Panc1 (cell line): ENCODE results near the gene USP53. TPM values are rescaled to one million over a fixed set of nuclear protein-coding genes. Genes with fewer than 3 reads are reported as not detected.
"Not testable (repeated sequence)": the region's sequence is repeated elsewhere in the genome, so short reads cannot be mapped to it uniquely, and the experiment has no call there.

ENCODE experiments used
- ATAC-seq: fragments of 200-7000 bp; cut with Tn5 transposase; 2 replicates; pipeline ENCODE4 v1.9.1; 2020; ENCODE audit warnings: mild to moderate bottlenecking, moderate library complexity
- BruUV-seq: library from RNA; stranded (reverse); fragments of 400-500 nt; replicated peaks from 2 replicates; lab custom pipeline; 2021; lab: Mats Ljungman, UMichigan
- CTCF ChIA-PET: fragments of 300-600 bp; sonication (Branson Sonifier 250); formaldehyde crosslinking; loops from one replicate; lab custom pipeline; 2022; ENCODE audit warnings: antibody characterized with exemption; lab: Charles Lee
- POLR2A ChIA-PET: fragments of 300-600 bp; sonication (Branson Sonifier 250); formaldehyde crosslinking; loops from one replicate; lab custom pipeline; 2022; ENCODE audit warnings: antibody characterized with exemption; lab: Charles Lee
- DNase-seq: peaks from one replicate; pipeline ENCODE4 v3.0.0-alpha.2; 2010; ENCODE audit warnings: low read depth, low spot score
- H3K27ac ChIP-seq: 2 replicates; pipeline ENCODE4 v1.5.1; 2011; ENCODE audit warnings: mild to moderate bottlenecking, low read length, inconsistent platforms
- H3K27me3 ChIP-seq: fragments of 200-500 bp; sonication (Bioruptor generic); 2 replicates; pipeline ENCODE4 v1.6.0; 2014; ENCODE audit warnings: low read length, inconsistent platforms; ENCODE audit not compliant: control insufficient read depth, insufficient read depth
- H3K36me3 ChIP-seq: fragments of 200-500 bp; sonication (Bioruptor generic); 2 replicates; pipeline ENCODE4 v1.5.1; 2014; ENCODE audit warnings: inconsistent platforms, mild to moderate bottlenecking, low read length, moderate library complexity; ENCODE audit not compliant: control insufficient read depth, insufficient read depth
- H3K4me1 ChIP-seq: 2 replicates; pipeline ENCODE4 v1.5.1; 2011; ENCODE audit warnings: inconsistent platforms, mild to moderate bottlenecking, low read length, moderate library complexity; ENCODE audit not compliant: control insufficient read depth, insufficient read depth
- H3K4me3 ChIP-seq, 2 experiments: 2 replicates each; pipeline ENCODE4 v1.5.1; 2011 to 2012; ENCODE audit warnings: low read depth in 2 of 2, low read length in 2 of 2, mild to moderate bottlenecking in 2 of 2, inconsistent platforms in 1 of 2, moderate library complexity in 1 of 2
- H3K9me3 ChIP-seq: fragments of 200-500 bp; sonication (Bioruptor generic); 2 replicates; pipeline ENCODE4 v1.5.1; 2014; ENCODE audit warnings: low read depth, mild to moderate bottlenecking, inconsistent platforms, low read length, moderate library complexity; ENCODE audit not compliant: control insufficient read depth, insufficient read depth
- POLR2AphosphoS5 ChIP-seq: IDR thresholded peaks from 2 replicates; pipeline ENCODE4 v1.6.1; 2012; ENCODE audit warnings: mild to moderate bottlenecking, low read depth, low read length, moderate library complexity
- SIN3A ChIP-seq: IDR thresholded peaks from 2 replicates; pipeline ENCODE4 v1.6.1; 2012; ENCODE audit warnings: low read depth, mild to moderate bottlenecking, low read length, moderate library complexity, borderline replicate concordance; ENCODE audit not compliant: insufficient read depth
- TCF7L2 ChIP-seq: IDR thresholded peaks from 2 replicates; pipeline ENCODE4 v1.6.1; 2011; ENCODE audit warnings: mild to moderate bottlenecking, low read depth, low read length, inconsistent platforms
- in situ Hi-C: cut with HindIII; loops from 2 replicates; pipeline ENCODE4 v1.10.0; 2016; ENCODE audit warnings: low sequenced_read_pairs, low pct_unique_long_range_greater_than_20kb
- intact Hi-C: fragments of 100-400 bp; cut with micrococcal nuclease; formaldehyde crosslinking; loops from one replicate; pipeline ENCODE4 v1.10.0; 2022; ENCODE audit not compliant: unreplicated experiment
- total RNA-seq: library from RNA; stranded (reverse); gene quantifications from one replicate; pipeline ENCODE4 v1.2.1, GENCODE V29; 2021; ENCODE audit not compliant: unreplicated experiment
- TF ChIP-seq, protein P1 (sequence below): fragments of 450-650 bp; IDR thresholded peaks from 2 replicates; pipeline ENCODE4 v1.5.1; 2017; ENCODE audit warnings: mild to moderate bottlenecking
- TF ChIP-seq, protein P2 (sequence below), 2 experiments: IDR thresholded peaks; 2 replicates each; pipeline ENCODE4 v1.6.1; 2011 to 2012; ENCODE audit warnings: low read depth in 2 of 2, control low read depth in 1 of 2, low read length in 1 of 2, mild to moderate bottlenecking in 1 of 2, moderate library complexity in 1 of 2; ENCODE audit not compliant: insufficient read depth in 1 of 2

USP53 gene
- total RNA-seq, 1 experiment from 2014 or later, result 5.3 TPM

DNA sequence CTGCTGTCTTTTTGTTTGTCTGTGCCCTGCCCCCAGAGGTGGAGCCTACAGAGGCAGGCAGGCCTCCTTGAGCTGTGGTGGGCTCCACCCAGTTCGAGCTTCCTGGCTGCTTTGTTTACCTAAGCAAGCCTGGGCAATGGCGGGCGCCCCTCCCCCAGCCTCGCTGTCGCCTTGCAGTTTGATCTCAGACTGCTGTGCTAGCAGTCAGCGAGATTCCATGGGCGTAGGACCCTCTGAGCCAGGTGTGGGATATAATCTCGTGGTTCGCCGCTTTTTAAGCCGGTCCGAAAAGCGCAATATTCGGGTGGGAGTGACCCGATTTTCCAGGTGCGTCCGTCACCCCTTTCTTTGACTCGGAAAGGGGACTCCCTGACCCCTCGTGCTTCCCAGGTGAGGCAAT, 67.0 kb downstream of the USP53 start:
- ATAC-seq, H3K27ac ChIP-seq, CTCF ChIA-PET, H3K4me1 ChIP-seq, intact Hi-C loops, DNase-seq, H3K9me3 ChIP-seq, in situ Hi-C loops, POLR2A ChIA-PET, H3K27me3 ChIP-seq, BruUV-seq, H3K36me3 ChIP-seq, H3K4me3 ChIP-seq: not testable (repeated sequence)

DNA sequence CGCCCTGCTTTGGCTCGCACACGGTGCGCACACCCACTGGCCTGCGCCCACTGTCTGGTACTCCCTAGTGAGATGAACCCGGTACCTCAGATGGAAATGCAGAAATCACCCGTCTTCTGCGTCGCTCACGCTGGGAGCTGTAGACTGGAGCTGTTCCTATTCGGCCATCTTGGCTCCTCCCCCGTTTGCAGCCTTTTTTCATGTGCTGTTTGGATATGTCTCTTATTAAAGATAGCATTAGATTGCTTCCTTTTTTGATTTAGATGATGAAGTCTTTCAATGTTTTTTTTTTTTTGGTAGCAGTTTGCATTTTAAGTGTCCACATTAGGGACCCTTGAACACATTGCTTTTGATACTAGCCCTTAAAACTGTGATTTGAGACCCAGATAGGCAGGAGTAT, 67.4 kb downstream of the USP53 start:
- DNase-seq, H3K4me3 ChIP-seq, POLR2A ChIA-PET, H3K36me3 ChIP-seq, H3K27ac ChIP-seq, H3K27me3 ChIP-seq, H3K4me1 ChIP-seq, in situ Hi-C loops, ATAC-seq, BruUV-seq, intact Hi-C loops, H3K9me3 ChIP-seq, CTCF ChIA-PET: not testable (repeated sequence)

DNA sequence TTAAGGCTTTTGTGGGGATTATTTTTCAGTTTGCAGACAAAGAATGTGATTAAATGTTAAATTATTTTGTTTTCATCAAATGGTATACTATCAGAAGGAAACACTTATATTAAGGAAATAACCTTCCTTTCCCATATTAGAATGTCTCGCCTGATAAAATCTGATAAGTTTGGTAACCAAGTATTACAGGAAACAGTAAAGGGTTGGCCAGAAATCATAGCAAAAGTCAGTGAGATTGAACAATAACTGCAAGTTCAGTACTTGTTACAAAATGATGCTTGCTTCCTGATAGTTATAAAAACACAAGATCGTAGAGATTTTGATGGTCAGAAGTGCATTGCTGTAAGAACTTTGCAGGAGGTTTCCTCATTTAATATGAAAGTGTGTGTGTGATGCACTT, 68.9 kb downstream of the USP53 start:
- CTCF ChIA-PET, result no interaction called here
- POLR2A ChIA-PET, result no interaction called here
- no peak for TF ChIP-seq TCF7L2
- TF ChIP-seq SIN3A, result no peak
- TF ChIP-seq, protein P1, sequence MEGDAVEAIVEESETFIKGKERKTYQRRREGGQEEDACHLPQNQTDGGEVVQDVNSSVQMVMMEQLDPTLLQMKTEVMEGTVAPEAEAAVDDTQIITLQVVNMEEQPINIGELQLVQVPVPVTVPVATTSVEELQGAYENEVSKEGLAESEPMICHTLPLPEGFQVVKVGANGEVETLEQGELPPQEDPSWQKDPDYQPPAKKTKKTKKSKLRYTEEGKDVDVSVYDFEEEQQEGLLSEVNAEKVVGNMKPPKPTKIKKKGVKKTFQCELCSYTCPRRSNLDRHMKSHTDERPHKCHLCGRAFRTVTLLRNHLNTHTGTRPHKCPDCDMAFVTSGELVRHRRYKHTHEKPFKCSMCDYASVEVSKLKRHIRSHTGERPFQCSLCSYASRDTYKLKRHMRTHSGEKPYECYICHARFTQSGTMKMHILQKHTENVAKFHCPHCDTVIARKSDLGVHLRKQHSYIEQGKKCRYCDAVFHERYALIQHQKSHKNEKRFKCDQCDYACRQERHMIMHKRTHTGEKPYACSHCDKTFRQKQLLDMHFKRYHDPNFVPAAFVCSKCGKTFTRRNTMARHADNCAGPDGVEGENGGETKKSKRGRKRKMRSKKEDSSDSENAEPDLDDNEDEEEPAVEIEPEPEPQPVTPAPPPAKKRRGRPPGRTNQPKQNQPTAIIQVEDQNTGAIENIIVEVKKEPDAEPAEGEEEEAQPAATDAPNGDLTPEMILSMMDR, result no peak
- TF ChIP-seq POLR2AphosphoS5, result no peak
- TF ChIP-seq, protein P2, sequence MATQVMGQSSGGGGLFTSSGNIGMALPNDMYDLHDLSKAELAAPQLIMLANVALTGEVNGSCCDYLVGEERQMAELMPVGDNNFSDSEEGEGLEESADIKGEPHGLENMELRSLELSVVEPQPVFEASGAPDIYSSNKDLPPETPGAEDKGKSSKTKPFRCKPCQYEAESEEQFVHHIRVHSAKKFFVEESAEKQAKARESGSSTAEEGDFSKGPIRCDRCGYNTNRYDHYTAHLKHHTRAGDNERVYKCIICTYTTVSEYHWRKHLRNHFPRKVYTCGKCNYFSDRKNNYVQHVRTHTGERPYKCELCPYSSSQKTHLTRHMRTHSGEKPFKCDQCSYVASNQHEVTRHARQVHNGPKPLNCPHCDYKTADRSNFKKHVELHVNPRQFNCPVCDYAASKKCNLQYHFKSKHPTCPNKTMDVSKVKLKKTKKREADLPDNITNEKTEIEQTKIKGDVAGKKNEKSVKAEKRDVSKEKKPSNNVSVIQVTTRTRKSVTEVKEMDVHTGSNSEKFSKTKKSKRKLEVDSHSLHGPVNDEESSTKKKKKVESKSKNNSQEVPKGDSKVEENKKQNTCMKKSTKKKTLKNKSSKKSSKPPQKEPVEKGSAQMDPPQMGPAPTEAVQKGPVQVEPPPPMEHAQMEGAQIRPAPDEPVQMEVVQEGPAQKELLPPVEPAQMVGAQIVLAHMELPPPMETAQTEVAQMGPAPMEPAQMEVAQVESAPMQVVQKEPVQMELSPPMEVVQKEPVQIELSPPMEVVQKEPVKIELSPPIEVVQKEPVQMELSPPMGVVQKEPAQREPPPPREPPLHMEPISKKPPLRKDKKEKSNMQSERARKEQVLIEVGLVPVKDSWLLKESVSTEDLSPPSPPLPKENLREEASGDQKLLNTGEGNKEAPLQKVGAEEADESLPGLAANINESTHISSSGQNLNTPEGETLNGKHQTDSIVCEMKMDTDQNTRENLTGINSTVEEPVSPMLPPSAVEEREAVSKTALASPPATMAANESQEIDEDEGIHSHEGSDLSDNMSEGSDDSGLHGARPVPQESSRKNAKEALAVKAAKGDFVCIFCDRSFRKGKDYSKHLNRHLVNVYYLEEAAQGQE (IDR thresholded peaks at IDR 0.05; ENCODE audit: insufficient read depth in 1 of 2, low read depth in 2 of 2, low read length in 1 of 2), result no peak
- H3K36me3 ChIP-seq, result no peaks in the 10 kb centered on the region
- H3K9me3 ChIP-seq, result no peaks in the 10 kb centered on the region
- H3K4me3 ChIP-seq, result no peak overlapping the region
- ATAC-seq (no peak), DNase-seq (no peak)
- no peak overlapping the region for H3K27ac ChIP-seq
- H3K4me1 ChIP-seq, result no peaks in the 10 kb centered on the region
- in situ Hi-C loops, result no loop called here
- intact Hi-C loops, result no loop called here
- H3K27me3 ChIP-seq, result no peaks in the 10 kb centered on the region
- no TSS peak for BruUV-seq
